Measurements from ENCODE around the gene SERPINA4. TPM values are rescaled to one million over a fixed set of nuclear protein-coding genes. Genes with fewer than 3 reads are reported as not detected.
"Not testable (repeated sequence)": the region's sequence is repeated elsewhere in the genome, so short reads cannot be mapped to it uniquely, and the experiment has no call there.

The SERPINA4 gene
- total and polyA plus RNA-seq, 8 donors = 51.5 to 119 (median 64.4) TPM

DNA sequence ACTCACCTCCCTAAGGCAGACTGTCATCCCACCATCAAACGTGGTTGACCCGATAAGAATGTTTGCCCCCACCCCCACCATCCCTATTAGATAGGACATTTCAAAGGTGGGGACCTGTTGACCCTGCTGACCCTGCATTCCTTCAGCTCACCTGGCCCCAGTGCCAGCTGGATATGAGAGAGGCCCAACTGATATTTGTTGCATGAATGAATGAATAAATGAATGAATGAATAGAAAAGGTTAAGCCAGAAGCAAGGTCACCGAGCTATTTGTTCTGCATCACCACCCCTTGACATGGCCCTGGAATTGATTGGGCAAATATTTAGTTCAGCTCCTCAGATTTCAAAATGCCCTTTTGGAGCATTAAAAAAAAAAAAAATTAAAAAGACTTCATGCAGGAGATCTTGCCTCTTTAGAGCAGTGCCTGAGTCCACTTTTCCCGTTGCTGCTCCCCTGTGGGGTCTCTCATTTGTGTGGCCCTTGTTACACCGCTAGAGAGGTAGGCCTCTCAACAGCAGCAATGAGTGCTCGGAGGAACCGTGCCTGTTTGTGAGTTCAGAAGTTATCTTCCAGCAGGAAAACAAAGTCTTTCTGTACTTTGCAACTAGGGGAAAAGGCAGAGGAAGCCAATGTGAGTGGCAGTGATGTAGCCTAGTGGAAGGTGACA is 11.5 kb downstream of the SERPINA4 start:
- TF ChIP-seq, protein P1, sequence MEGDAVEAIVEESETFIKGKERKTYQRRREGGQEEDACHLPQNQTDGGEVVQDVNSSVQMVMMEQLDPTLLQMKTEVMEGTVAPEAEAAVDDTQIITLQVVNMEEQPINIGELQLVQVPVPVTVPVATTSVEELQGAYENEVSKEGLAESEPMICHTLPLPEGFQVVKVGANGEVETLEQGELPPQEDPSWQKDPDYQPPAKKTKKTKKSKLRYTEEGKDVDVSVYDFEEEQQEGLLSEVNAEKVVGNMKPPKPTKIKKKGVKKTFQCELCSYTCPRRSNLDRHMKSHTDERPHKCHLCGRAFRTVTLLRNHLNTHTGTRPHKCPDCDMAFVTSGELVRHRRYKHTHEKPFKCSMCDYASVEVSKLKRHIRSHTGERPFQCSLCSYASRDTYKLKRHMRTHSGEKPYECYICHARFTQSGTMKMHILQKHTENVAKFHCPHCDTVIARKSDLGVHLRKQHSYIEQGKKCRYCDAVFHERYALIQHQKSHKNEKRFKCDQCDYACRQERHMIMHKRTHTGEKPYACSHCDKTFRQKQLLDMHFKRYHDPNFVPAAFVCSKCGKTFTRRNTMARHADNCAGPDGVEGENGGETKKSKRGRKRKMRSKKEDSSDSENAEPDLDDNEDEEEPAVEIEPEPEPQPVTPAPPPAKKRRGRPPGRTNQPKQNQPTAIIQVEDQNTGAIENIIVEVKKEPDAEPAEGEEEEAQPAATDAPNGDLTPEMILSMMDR (IDR thresholded peaks at IDR 0.05) = no peak
- peak in 3 of 6 donors; percentile 18 to 51 (median 49) for DNase-seq
- no peaks in the 10 kb centered on the region for H3K9me3 ChIP-seq
- intact Hi-C loops (cut with DNase I) = no loop called here
- FAIRE-seq = no peak
- H3K36me3 ChIP-seq = peaks cover 0 to 3% (median 0%) of the 10 kb centered on the region in 3 donors
- no peaks in the 10 kb centered on the region for H3K27me3 ChIP-seq
- 16 to 19% methylated on average over 7 of the region's 7 CpGs for WGBS, 2 donors
- peak overlapping the region; percentile 4 to 70 (median 40) for H3K27ac ChIP-seq
- ATAC-seq = peak; percentile 58 to 77 (median 60)
- peaks cover 19 to 47% (median 39%) of the 10 kb centered on the region in 3 donors for H3K4me1 ChIP-seq
- no peak overlapping the region for H3K4me3 ChIP-seq

DNA sequence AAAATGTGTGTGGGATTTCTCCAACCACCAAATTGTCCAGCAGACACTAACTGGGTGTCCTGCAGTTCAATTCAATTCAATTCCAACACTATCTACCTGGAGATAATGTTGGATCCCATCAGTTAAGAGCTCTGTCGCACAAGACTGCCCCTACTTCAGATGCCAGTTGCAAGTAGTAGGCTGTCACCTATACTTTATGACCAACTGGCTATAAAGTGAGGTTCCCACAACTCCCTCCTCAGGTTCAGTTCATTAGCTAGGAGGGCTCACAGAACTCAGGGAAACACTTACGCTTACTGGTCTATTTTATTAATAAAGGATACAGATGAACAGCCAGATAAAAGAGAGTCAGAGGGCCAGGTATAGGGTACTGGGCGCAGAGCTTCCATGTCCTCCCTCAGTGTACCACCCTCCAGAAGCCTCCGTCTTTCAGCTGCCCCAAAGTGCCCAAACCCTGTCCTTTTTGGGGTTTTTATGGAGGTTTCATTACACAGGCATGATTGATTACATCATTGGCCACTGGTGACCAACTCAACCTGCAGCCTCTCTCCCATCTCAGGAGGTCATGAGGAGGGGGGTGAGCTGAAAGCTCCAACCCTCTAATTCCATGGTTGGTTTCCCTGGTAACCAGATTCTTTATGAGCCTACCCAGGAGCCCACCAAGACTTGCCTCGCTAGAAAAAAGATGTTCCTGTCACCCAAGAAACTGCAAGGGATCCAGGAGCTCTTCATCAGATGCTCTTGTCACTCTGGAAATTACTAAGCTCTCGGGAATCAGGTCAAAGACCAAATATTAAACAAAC is 12.4 kb downstream of the SERPINA4 start:
- TF ChIP-seq, protein P1 (IDR thresholded peaks at IDR 0.05) = no peak
- intact Hi-C loops (cut with DNase I) = no loop called here
- no peaks in the 10 kb centered on the region for H3K27me3 ChIP-seq
- ATAC-seq (no peak), DNase-seq (peak in 3 of 6 donors; percentile 1 to 9 (median 7)), FAIRE-seq (no peak)
- peaks cover 19 to 47% (median 39%) of the 10 kb centered on the region in 3 donors for H3K4me1 ChIP-seq
- no peak overlapping the region for H3K4me3 ChIP-seq
- WGBS, 2 donors = 79% methylated on average over 6 of the region's 6 CpGs
- H3K27ac ChIP-seq = peak overlapping the region; percentile 7 to 70 (median 26)
- no peaks in the 10 kb centered on the region for H3K9me3 ChIP-seq
- peaks cover 0 to 3% (median 0%) of the 10 kb centered on the region in 3 donors for H3K36me3 ChIP-seq

DNA sequence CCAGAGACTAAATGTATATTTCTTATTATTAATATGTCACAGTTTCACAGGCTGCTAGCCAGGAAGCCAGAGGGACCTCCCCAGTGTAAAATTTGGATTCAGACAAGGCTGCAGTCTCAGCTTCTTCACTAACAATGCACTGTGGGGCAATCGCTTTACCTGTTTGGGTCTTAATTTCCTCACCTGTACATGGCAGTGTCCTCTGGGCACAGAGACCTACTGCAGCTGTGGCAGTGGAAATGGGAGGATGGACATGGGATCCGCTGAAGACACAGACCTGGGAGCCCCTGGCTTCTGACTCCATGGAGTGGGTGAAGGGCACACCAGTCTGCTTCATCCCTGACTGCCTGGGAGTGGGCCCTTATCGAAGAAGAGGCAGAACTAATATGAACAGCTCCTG is 13.1 kb downstream of the SERPINA4 start:
- intact Hi-C loops (cut with DNase I) = no loop called here
- peaks cover 19 to 47% (median 39%) of the 10 kb centered on the region in 3 donors for H3K4me1 ChIP-seq
- TF ChIP-seq, protein P1 (IDR thresholded peaks at IDR 0.05) = no peak
- H3K4me3 ChIP-seq = no peak overlapping the region
- H3K27me3 ChIP-seq = no peaks in the 10 kb centered on the region
- WGBS, 2 donors = 69 to 71% methylated on average over 3 of the region's 3 CpGs
- ATAC-seq (no peak), DNase-seq (peak in 2 of 6 donors; percentile 4 to 20), FAIRE-seq (no peak)
- no peaks in the 10 kb centered on the region for H3K9me3 ChIP-seq
- no peak overlapping the region for H3K27ac ChIP-seq
- peaks cover 0 to under 1% (median 0%) of the 10 kb centered on the region in 3 donors for H3K36me3 ChIP-seq

DNA sequence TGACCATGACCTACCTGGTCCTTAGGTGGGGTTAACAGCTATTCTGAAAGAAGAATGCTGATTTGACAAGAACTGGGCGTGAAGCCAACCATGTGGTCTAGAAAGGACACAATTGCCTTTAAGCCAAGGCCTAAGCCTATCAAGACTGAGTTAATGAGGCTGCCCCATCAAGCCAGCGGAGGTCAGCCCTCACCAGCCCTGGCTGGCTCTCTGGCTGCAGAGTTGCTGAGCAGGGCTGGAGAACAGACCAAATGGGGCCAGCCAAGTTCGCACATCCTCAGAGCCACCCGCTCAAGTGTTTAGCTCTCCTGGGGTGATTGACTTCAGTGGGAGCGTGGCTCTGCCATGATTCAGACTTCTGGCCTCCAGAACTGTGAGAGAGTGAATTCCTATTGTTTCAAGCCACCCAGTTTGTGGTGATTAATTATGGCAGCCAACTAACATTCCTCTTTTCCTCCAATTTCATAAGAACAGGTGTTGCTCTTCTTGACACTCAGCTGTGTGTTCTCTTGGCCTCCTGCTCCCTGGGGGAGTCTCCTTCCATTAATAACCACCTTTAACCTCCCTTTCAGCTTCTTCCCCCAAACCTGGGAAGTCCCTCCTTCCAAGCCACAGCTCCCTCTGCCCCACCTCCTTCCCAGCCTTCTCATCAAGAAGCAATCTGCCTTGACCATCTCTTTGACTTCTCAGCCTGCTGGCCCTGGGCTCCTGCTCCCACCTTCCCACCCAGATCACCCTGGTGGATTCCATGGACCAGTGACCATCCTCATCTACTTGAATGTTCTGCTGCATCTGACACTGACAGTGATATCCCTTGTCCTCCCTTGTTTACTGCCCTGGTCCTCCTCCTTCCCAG is 14.7 kb downstream of the SERPINA4 start:
- intact Hi-C loops (cut with DNase I) = no loop called here
- H3K36me3 ChIP-seq = no peaks in the 10 kb centered on the region
- H3K4me1 ChIP-seq = peaks cover 19 to 47% (median 42%) of the 10 kb centered on the region in 3 donors
- FAIRE-seq (no peak), ATAC-seq (peak; percentile 45 to 77 (median 68)), DNase-seq (peak in 4 of 6 donors; percentile 58 to 75 (median 64))
- no peak overlapping the region for H3K4me3 ChIP-seq
- 44 to 50% methylated on average over 5 of the region's 5 CpGs for whole genome bisulfite sequencing, 2 donors
- peak overlapping the region; percentile 10 to 57 (median 30) for H3K27ac ChIP-seq
- H3K27me3 ChIP-seq = no peaks in the 10 kb centered on the region
- TF ChIP-seq, protein P1 (IDR thresholded peaks at IDR 0.05) = no peak
- no peaks in the 10 kb centered on the region for H3K9me3 ChIP-seq

DNA sequence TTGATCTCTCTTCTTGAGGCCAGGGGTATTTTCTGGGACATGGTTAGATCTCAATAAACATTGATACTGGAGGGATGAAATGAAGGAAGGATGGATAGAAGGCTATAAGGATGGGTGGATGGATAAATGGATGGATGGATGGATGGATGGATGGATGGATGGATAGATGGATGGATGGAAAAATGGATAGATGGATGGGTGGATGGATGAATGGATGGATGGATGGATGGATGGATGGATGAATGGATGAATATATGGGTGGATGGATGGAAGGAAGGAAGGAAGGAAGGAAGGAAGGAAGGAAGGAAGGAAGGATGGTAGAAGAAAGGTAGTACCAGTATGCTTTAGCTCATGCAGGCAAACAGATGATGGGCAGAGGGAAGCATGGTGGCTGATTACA is 16.2 kb downstream of the SERPINA4 start:
- FAIRE-seq; intact Hi-C loops (cut with DNase I); H3K9me3 ChIP-seq; ATAC-seq; H3K4me3 ChIP-seq; H3K27ac ChIP-seq; H3K27me3 ChIP-seq; H3K36me3 ChIP-seq; DNase-seq: not testable (repeated sequence)
- peaks cover 18 to 47% (median 36%) of the 10 kb centered on the region in 3 donors for H3K4me1 ChIP-seq
